BJ (cell line): ENCODE results near the gene VWA2. TPM values are rescaled to one million over a fixed set of nuclear protein-coding genes. Genes with fewer than 3 reads are reported as not detected.

Experiments used
- CTCF ChIA-PET: fragments of 350-600 bp; formaldehyde crosslinking; extraction: SDS; loops from one replicate; lab custom pipeline; 2021; ENCODE audit warnings: antibody characterized with exemption, inconsistent platforms; lab: Yijun Ruan, JAX
- POLR2A ChIA-PET: fragments of 300-600 bp; sonication (Branson Sonifier 250); formaldehyde crosslinking; extraction: SDS; loops from one replicate; lab custom pipeline; 2021; ENCODE audit warnings: antibody characterized with exemption; lab: Charles Lee
- DNase-seq: peaks from one replicate; pipeline ENCODE4 v3.0.0-alpha.2; 2011; ENCODE audit warnings: low read depth
- H3K27me3 ChIP-seq: 2 replicates; pipeline ENCODE4 v1.6.0; 2011; ENCODE audit warnings: low read length; ENCODE audit not compliant: control insufficient read depth, insufficient read depth
- H3K36me3 ChIP-seq: 2 replicates; pipeline ENCODE4 v1.5.1; 2011; ENCODE audit warnings: low read length; ENCODE audit not compliant: control insufficient read depth, insufficient read depth
- H3K4me3 ChIP-seq: 2 replicates; pipeline ENCODE4 v1.5.1; 2011; ENCODE audit warnings: low read depth, mild to moderate bottlenecking, control low read depth, low read length
- CTCF ChIP-seq: IDR thresholded peaks from 2 replicates; pipeline ENCODE4 v1.5.1; 2011; ENCODE audit warnings: low read depth, mild to moderate bottlenecking, control low read depth, inconsistent platforms, low read length, moderate library complexity; ENCODE audit not compliant: insufficient read depth
- polyA plus RNA-seq: library from polyadenylated mRNA; depleted of rRNA; stranded (reverse); fragments of >200 nt; gene quantifications from 2 replicates; pipeline ENCODE4 v1.2.3, GENCODE V29; 2011

Gene VWA2
- polyA plus RNA-seq, 1 experiment, result 0.07 TPM

DNA sequence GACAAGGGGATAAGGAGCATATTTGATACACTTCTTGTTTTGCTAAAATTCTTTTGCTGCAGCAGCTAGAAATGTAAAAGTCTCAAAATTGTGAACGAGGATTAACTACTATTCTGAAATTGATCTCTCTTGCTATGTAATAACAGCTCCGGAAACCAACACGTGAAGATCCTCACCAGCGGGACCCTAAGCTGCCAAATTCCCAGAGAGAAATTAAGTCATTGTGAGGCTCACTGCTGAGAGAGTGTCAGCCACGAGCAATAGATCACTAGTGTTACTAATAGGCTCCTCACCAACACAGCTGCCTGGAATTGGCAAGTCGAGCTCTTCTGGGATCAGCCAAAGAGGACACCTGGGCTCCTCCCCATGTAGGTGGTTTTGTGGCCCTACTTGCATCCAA is 5.6 kb upstream of the VWA2 start:
- no peak for DNase-seq
- no peak for TF ChIP-seq CTCF
- no peaks in the 10 kb centered on the region for H3K36me3 ChIP-seq
- H3K27me3 ChIP-seq, result peaks cover 5% of the 10 kb centered on the region; the same call in 1 of the 2 replicates
- ChIA-PET POLR2A (interaction anchor here (0.6 kb wide), 1 partner anchor 25 kb away, joined by 5 read pairs; no protein-coding TSS in a partner anchor), CTCF (no interaction called here)
- H3K4me3 ChIP-seq, result no peak overlapping the region

DNA sequence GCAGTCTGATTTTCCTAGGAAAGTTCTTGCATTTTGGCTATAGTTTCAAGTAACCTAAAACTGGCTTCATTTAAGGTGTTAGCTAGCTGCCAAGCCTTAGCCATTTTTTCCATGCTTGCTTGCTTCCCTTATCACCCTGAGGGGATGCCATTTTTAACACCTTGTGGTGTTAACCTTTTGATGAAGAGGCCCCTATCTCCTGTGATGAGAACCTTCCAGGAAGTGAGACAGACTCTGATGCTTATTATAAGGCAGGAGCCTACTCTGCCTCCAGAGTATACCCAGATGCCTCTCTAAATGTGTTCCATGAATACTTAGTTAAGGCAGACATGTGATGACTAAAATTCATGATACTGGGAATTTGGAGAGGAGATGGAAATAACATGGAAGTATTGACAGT is 4.9 kb upstream of the VWA2 start:
- ChIA-PET POLR2A (interaction anchor here (0.6 kb wide), 1 partner anchor 24 kb away, joined by 5 read pairs; no protein-coding TSS in a partner anchor), CTCF (no interaction called here)
- no peak for TF ChIP-seq CTCF
- H3K27me3 ChIP-seq, result peaks cover 9% of the 10 kb centered on the region
- no peak for DNase-seq
- no peaks in the 10 kb centered on the region for H3K36me3 ChIP-seq
- no peak overlapping the region for H3K4me3 ChIP-seq

DNA sequence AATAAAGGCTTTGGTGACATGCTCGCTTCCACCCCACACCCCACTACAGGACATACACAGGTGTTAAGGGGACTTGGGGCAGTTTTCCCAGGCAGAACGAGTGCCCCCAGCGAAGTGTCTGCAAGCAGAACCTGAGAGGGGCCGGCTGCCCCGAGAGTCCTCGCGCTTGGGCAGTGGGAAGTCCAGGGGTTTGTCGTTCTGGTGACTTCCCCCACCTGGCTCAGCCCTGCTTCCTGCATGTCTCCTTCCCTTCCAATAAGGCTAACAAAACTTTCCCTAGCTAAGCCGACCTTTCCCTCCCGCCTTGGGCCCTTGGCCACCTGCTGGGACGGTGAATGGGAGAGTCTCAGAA is 916 bp downstream of the VWA2 start:
- POLR2A ChIA-PET, result no interaction called here
- DNase-seq, result no peak
- Histone ChIP-seq H3K36me3 (no peaks in the 10 kb centered on the region), H3K4me3 (no peak overlapping the region), H3K27me3 (peaks cover 39% of the 10 kb centered on the region)
- no peak for TF ChIP-seq CTCF
- CTCF ChIA-PET, result no interaction called here

DNA sequence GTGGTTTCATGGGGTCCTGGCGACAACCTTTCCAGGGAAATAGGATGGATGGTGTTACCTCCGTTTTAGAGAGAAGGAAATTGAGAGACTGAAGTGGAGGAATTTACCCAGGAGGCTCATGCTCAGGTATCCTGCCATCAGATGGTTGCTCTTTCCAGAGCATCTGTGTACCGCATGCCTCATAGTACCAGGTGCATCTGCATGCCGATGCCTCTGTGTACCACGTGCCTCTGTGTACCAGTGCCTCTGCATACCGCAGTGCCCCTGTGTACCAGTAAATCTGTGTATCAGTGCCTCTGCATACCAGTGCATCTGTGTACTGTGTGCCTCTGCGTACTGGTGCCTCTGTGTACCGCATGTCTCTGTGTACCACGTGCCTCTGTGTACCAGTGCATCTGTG is 3.2 kb downstream of the VWA2 start:
- no peak overlapping the region for H3K4me3 ChIP-seq
- no peak for TF ChIP-seq CTCF
- ChIA-PET POLR2A (no interaction called here), CTCF (interaction anchor here (0.5 to 1.7 kb wide), 2 partner anchors 56 to 418 kb away, joined by 3 read pairs; no protein-coding TSS in a partner anchor)
- DNase-seq, result no peak
- H3K27me3 ChIP-seq, result peaks cover 36% of the 10 kb centered on the region
- H3K36me3 ChIP-seq, result no peaks in the 10 kb centered on the region

- ChIA-PET POLR2A (no interaction called here), CTCF (no interaction called here)
- TF ChIP-seq CTCF, result no peak
- H3K27me3 ChIP-seq, result peaks cover 34% of the 10 kb centered on the region
- H3K4me3 ChIP-seq, result no peak overlapping the region
- no peaks in the 10 kb centered on the region for H3K36me3 ChIP-seq
- DNase-seq, result no peak
Observed at GRCh38 chr10:114243661-114244060, 4.6 kb downstream of the VWA2 start.
